PC-3 (cell line): ENCODE results near the gene SCYGR4. TPM values are rescaled to one million over a fixed set of nuclear protein-coding genes. Genes with fewer than 3 reads are reported as not detected.

Experiments
- ATAC-seq: fragments of 200-7000 bp; cut with Tn5 transposase; 2 replicates; pipeline ENCODE4 v1.9.1; 2020; ENCODE audit warnings: mild to moderate bottlenecking, moderate library complexity
- BruUV-seq: library from RNA; stranded (reverse); fragments of 400-500 nt; replicated peaks from 2 replicates; lab custom pipeline; 2021; lab: Mats Ljungman, UMichigan
- CTCF ChIA-PET: fragments of 300-600 bp; sonication (Branson Sonifier 250); formaldehyde crosslinking; loops from one replicate; lab custom pipeline; 2022; ENCODE audit warnings: antibody characterized with exemption; lab: Charles Lee
- POLR2A ChIA-PET: fragments of 300-600 bp; sonication (Branson Sonifier 250); formaldehyde crosslinking; loops from one replicate; lab custom pipeline; 2022; ENCODE audit warnings: antibody characterized with exemption; ENCODE audit not compliant: unreplicated experiment; lab: Charles Lee
- DNase-seq: peaks from one replicate; pipeline ENCODE4 v3.0.0-alpha.2; 2015
- H2AFZ ChIP-seq: fragments of 300-600 bp; sonication (generic); 2 replicates; pipeline ENCODE4 v1.6.0; 2016; ENCODE audit warnings: antibody characterized with exemption, low read length
- H3F3A ChIP-seq: fragments of 300-600 bp; sonication (generic); one replicate; pipeline ENCODE4 v1.6.0; 2017; ENCODE audit warnings: antibody characterized with exemption, low read length, control low read depth, mild to moderate bottlenecking; ENCODE audit not compliant: unreplicated experiment
- H3K27ac ChIP-seq: fragments of 300-600 bp; sonication (generic); 2 replicates; pipeline ENCODE4 v1.5.1; 2016; ENCODE audit warnings: mild to moderate bottlenecking, low read length
- H3K27me3 ChIP-seq: fragments of 300-600 bp; sonication (generic); 2 replicates; pipeline ENCODE4 v1.6.1; 2016; ENCODE audit warnings: low read length, mixed read lengths
- H3K36me3 ChIP-seq: fragments of 300-600 bp; sonication (generic); 2 replicates; pipeline ENCODE4 v1.6.1; 2016; ENCODE audit warnings: low read depth, mixed run types, low read length, mixed read lengths
- H3K4me1 ChIP-seq: fragments of 300-600 bp; sonication (generic); 2 replicates; pipeline ENCODE4 v1.5.1; 2016; ENCODE audit warnings: low read length; ENCODE audit not compliant: insufficient read depth
- H3K4me2 ChIP-seq: fragments of 300-600 bp; sonication (generic); 2 replicates; pipeline ENCODE4 v1.6.0; 2016; ENCODE audit warnings: low read length
- H3K4me3 ChIP-seq: fragments of 300-600 bp; sonication (generic); 2 replicates; pipeline ENCODE4 v1.5.1; 2016; ENCODE audit warnings: mild to moderate bottlenecking, low read length, mixed read lengths
- H3K79me2 ChIP-seq: fragments of 300-600 bp; sonication (generic); 2 replicates; pipeline ENCODE4 v1.6.1; 2017; ENCODE audit warnings: low read length, mixed read lengths
- H3K9ac ChIP-seq: fragments of 300-600 bp; sonication (generic); 2 replicates; pipeline ENCODE4 v1.6.0; 2016; ENCODE audit warnings: mild to moderate bottlenecking, low read length
- H3K9me2 ChIP-seq: fragments of 300-600 bp; sonication (generic); replicated peaks from 2 replicates; pipeline ENCODE4 v1.6.1; 2016; ENCODE audit warnings: mixed run types, low read length, mixed read lengths
- H3K9me3 ChIP-seq: fragments of 300-600 bp; sonication (generic); 2 replicates; pipeline ENCODE4 v1.6.1; 2016; ENCODE audit warnings: low read length, mixed read lengths
- H4K20me1 ChIP-seq: fragments of 300-600 bp; sonication (generic); 2 replicates; pipeline ENCODE4 v1.6.1; 2016; ENCODE audit warnings: low read length, mixed read lengths
- EZH2 ChIP-seq: fragments of 300-600 bp; sonication (generic); IDR thresholded peaks from one replicate; pipeline ENCODE4 v1.6.1; 2017; ENCODE audit warnings: antibody characterized with exemption, mild to moderate bottlenecking, low read length; ENCODE audit not compliant: unreplicated experiment
- EZH2phosphoT487 ChIP-seq: fragments of 300-600 bp; sonication (generic); IDR thresholded peaks from 2 replicates; pipeline ENCODE4 v1.6.1; 2018; ENCODE audit warnings: mild to moderate bottlenecking, antibody characterized with exemption, low read length, borderline replicate concordance
- intact Hi-C: fragments of 100-400 bp; cut with micrococcal nuclease; formaldehyde crosslinking; loops from 2 replicates; pipeline ENCODE4 v1.9.0; 2023
- total RNA-seq: library from RNA; depleted of rRNA; stranded (reverse); fragments of >200 nt; gene quantifications from 2 replicates; pipeline ENCODE4 v1.2.3, GENCODE V29; 2014
- TF ChIP-seq, protein P1 (sequence below): fragments of 300-600 bp; sonication (generic); conservative IDR thresholded peaks from 2 replicates; pipeline ENCODE4 v1.5.1; 2017; ENCODE audit warnings: antibody characterized with exemption, low read depth, mild to moderate bottlenecking, low read length

The SCYGR4 gene
- total RNA-seq, 1 experiment from 2014 or later = not detected

DNA sequence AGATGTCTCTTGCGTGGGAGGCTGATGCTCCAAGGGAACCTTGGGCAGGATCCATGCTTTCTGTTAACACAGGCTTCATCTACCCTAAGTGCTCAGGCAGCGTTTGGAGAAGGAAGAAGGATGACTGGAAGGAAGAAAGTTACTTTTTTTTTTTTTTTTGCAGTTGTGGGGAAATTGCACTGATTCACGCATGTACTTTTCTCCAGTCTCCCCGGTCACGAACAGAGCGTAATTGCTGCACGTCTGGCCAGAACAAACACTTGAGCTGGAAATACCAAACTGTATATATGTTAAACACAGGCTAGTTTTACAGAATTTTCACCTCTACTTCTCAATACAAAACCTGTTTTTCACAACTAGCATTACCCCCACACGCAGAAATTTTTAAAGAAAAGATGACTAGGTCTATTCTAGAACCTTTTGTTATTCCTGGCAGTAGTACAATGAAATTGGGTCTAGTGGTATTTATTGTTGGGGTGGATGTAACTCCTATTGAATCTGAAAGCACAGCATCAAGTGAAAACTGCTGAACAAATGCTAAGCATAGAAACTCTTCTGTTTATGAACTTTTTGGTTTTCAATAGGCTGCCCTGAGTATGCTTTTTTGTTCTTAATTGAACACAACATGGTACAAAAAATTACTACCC is 40.0 kb downstream of the SCYGR4 start:
- Histone ChIP-seq H3K79me2 (no peaks in the 10 kb centered on the region), H2AFZ (no peak overlapping the region), H3K36me3 (no peaks in the 10 kb centered on the region), H3K4me3 (no peak overlapping the region), H3K27ac (no peak overlapping the region), H3K9me2 (no peaks in the 10 kb centered on the region), H4K20me1 (no peaks in the 10 kb centered on the region), H3K27me3 (no peaks in the 10 kb centered on the region), H3F3A (no peaks in the 10 kb centered on the region), H3K4me2 (no peak overlapping the region), H3K9ac (no peak overlapping the region), H3K4me1 (0 out of 2 replicates have a peak, but pooled peaks cover 5% of the 10 kb centered on the region), H3K9me3 (no peaks in the 10 kb centered on the region)
- POLR2A ChIA-PET = no interaction called here
- TF ChIP-seq EZH2 = no peak
- no peak for TF ChIP-seq EZH2phosphoT487
- TF ChIP-seq, protein P1, sequence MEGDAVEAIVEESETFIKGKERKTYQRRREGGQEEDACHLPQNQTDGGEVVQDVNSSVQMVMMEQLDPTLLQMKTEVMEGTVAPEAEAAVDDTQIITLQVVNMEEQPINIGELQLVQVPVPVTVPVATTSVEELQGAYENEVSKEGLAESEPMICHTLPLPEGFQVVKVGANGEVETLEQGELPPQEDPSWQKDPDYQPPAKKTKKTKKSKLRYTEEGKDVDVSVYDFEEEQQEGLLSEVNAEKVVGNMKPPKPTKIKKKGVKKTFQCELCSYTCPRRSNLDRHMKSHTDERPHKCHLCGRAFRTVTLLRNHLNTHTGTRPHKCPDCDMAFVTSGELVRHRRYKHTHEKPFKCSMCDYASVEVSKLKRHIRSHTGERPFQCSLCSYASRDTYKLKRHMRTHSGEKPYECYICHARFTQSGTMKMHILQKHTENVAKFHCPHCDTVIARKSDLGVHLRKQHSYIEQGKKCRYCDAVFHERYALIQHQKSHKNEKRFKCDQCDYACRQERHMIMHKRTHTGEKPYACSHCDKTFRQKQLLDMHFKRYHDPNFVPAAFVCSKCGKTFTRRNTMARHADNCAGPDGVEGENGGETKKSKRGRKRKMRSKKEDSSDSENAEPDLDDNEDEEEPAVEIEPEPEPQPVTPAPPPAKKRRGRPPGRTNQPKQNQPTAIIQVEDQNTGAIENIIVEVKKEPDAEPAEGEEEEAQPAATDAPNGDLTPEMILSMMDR = no peak
- BruUV-seq = no TSS peak
- DNase-seq (no peak), ATAC-seq (no peak)
- intact Hi-C loops = loop anchor here (5.0 kb wide), 2 partner anchors 185 to 205 kb away; partner anchors contain the start of gene AGFG1
- CTCF ChIA-PET = interaction anchor here (0.5 to 1.4 kb wide), 5 partner anchors 22 to 220 kb away, joined by 3 to 20 read pairs (median 5); no protein-coding TSS in a partner anchor

DNA sequence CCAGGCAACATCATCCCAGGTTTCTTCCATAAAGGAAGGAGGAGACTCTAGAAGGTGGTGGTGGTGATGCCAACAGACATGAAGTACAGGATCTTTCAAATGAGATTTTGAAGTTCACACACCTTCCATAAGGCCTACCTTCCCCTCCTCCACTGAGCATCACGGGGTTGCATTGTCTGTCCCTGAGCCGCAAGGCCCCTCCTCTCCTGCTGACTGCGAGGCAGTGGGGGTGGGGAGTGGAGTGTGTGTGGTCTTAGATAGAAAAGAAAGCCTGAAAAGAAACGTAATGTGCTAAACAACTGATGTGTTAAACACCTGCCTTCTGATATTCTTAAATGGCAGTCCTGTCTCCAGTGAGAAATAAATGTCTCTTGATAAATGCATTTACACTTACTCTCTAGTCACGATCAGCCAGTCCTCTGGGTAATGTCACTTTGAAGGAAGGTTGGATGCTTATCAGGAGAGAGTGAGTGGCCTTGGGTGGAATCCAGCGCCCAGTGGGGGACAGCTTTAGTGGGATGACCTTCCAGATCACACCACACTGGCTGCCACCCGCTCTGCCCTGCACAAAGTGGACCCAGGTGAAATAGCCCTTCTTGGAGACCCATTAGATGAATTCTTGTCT is 43.8 kb downstream of the SCYGR4 start:
- Histone ChIP-seq H3K36me3 (no peaks in the 10 kb centered on the region), H3K9ac (no peak overlapping the region), H3K9me3 (no peaks in the 10 kb centered on the region), H3F3A (no peaks in the 10 kb centered on the region), H4K20me1 (no peaks in the 10 kb centered on the region), H3K27ac (no peak overlapping the region), H3K4me1 (no peaks in the 10 kb centered on the region), H3K4me3 (no peak overlapping the region), H3K4me2 (no peak overlapping the region), H3K27me3 (no peaks in the 10 kb centered on the region), H3K79me2 (no peaks in the 10 kb centered on the region), H3K9me2 (no peaks in the 10 kb centered on the region), H2AFZ (no peak overlapping the region)
- DNase-seq (no peak), ATAC-seq (no peak)
- intact Hi-C loops = no loop called here
- TF ChIP-seq EZH2 (no peak), EZH2phosphoT487 (no peak)
- TF ChIP-seq, protein P1 = no peak
- CTCF ChIA-PET = no interaction called here
- BruUV-seq = no TSS peak
- POLR2A ChIA-PET = no interaction called here

DNA sequence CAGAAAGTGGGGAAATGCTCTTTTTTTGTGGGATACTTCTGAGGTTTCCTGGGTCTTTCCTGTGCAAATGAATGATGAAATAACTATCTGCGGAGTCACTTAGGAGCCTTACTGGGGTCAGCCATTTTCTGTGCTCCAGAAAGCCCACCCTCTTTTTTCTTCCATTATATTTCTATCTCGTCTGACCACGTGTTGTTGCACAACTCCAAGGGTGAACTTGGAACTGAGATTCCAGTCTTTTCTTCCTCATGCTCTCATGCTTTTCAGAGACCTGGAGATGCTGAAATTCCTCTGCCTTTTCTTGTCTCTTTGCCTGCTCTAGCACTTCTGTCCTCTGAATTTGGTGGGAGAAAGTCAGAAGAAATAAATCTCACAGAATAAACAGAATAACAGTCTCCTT is 44.5 kb downstream of the SCYGR4 start:
- Histone ChIP-seq H3K79me2 (no peaks in the 10 kb centered on the region), H3K27me3 (no peaks in the 10 kb centered on the region), H3K9me2 (no peaks in the 10 kb centered on the region), H3F3A (no peaks in the 10 kb centered on the region), H3K27ac (no peak overlapping the region), H3K9me3 (no peaks in the 10 kb centered on the region), H3K4me2 (no peak overlapping the region), H4K20me1 (no peaks in the 10 kb centered on the region), H2AFZ (no peak overlapping the region), H3K4me3 (no peak overlapping the region), H3K9ac (no peak overlapping the region), H3K36me3 (no peaks in the 10 kb centered on the region), H3K4me1 (no peaks in the 10 kb centered on the region)
- CTCF ChIA-PET = no interaction called here
- no peak for TF ChIP-seq EZH2phosphoT487
- TF ChIP-seq, protein P1 = no peak
- no peak for TF ChIP-seq EZH2
- DNase-seq (no peak), ATAC-seq (no peak)
- intact Hi-C loops = no loop called here
- POLR2A ChIA-PET = no interaction called here
- BruUV-seq = no TSS peak
